AML-193 (cell line): ENCODE data around the gene IRX4.

Experiments used
- DNase-seq, 2 experiments: peaks; one replicate each; lab custom pipeline; 2025; lab: John Stamatoyannopoulos, UW

The IRX4 gene

GRCh38 chr5:1836176-1836890 is 46.4 kb downstream of the IRX4 start:
- DNase-seq, result no peak

GRCh38 chr5:1835431-1835830 is 47.3 kb downstream of the IRX4 start:
- DNase-seq, result no peak

GRCh38 chr5:1834721-1835429 is 47.9 kb downstream of the IRX4 start:
- DNase-seq, result no peak

GRCh38 chr5:1834022-1834551 is 48.6 kb downstream of the IRX4 start:
- DNase-seq, result no peak

- DNase-seq, result no peak
Measured at GRCh38 chr5:1833264-1834021, 49.3 kb downstream of the IRX4 start.

- no peak for DNase-seq
Measured at GRCh38 chr5:1832511-1833250, 50.0 kb downstream of the IRX4 start.

- no peak for DNase-seq
Measured at GRCh38 chr5:1831677-1832313, 50.9 kb downstream of the IRX4 start.

GRCh38 chr5:1831257-1831656 is 51.5 kb downstream of the IRX4 start:
- no peak for DNase-seq

GRCh38 chr5:1830571-1831228 is 52.0 kb downstream of the IRX4 start:
- no peak for DNase-seq

GRCh38 chr5:1827886-1828397 is 54.8 kb downstream of the IRX4 start:
- DNase-seq, result no peak
